MM.1S (cell line): ENCODE results near the gene RNF123.

Experiments used
- CTCF ChIP-seq: fragments of 300-600 bp; sonication (generic); IDR thresholded peaks from 2 replicates; pipeline ENCODE4 v1.5.1; 2016; ENCODE audit warnings: antibody characterized with exemption, low read length, mixed read lengths
- EZH2 ChIP-seq: fragments of 300-600 bp; sonication (generic); optimal IDR thresholded peaks from 2 replicates; pipeline ENCODE3; 2017; ENCODE audit warnings: low read depth, mild to moderate bottlenecking, antibody characterized with exemption, low read length, mixed read lengths
- EZH2phosphoT487 ChIP-seq: fragments of 300-600 bp; sonication (generic); IDR thresholded peaks from 2 replicates; pipeline ENCODE4 v1.6.1; 2018; ENCODE audit warnings: antibody characterized with exemption, low read length

- TF ChIP-seq EZH2 (no peak), CTCF (no peak), EZH2phosphoT487 (no peak)
These were observed 60.7 kb downstream of the RNF123 start for GRCh38 chr3:49750056-49750455.
